Neural cell (in vitro differentiated cells): ENCODE measurements around the gene GPATCH2L. TPM values are rescaled to one million over a fixed set of nuclear protein-coding genes. Genes with fewer than 3 reads are reported as not detected.

Experiments used
- H2AFZ ChIP-seq: fragments of 200-600, 300-800 bp; sonication (generic), shearing (Covaris generic); 2 replicates; pipeline ENCODE4 v1.6.0; 2014; ENCODE audit warnings: low read depth, mild to moderate bottlenecking, antibody characterized with exemption, low read length, moderate library complexity
- H3F3A ChIP-seq: fragments of 200-600 bp; shearing (Covaris generic); 2 replicates; pipeline ENCODE4 v1.6.1; 2016; ENCODE audit warnings: mild to moderate bottlenecking, moderate library complexity, mixed read lengths, antibody characterized with exemption, low read length; ENCODE audit not compliant: insufficient read depth, poor library complexity, severe bottlenecking
- H3K27ac ChIP-seq: fragments of 200-600, 300-800 bp; sonication (generic), shearing (Covaris generic); 2 replicates; pipeline ENCODE4 v1.5.1; 2014; ENCODE audit warnings: mild to moderate bottlenecking, low read length, moderate library complexity
- H3K27me3 ChIP-seq: fragments of 300-800, 200-600 bp; sonication (generic), shearing (Covaris generic); 2 replicates; pipeline ENCODE4 v1.6.0; 2014; ENCODE audit warnings: mild to moderate bottlenecking, low read depth, low read length, moderate library complexity; ENCODE audit not compliant: insufficient read depth
- H3K36me3 ChIP-seq: fragments of 300-800, 200-600 bp; sonication (generic), shearing (Covaris generic); 2 replicates; pipeline ENCODE4 v1.5.1; 2014; ENCODE audit warnings: mild to moderate bottlenecking, antibody characterized with exemption, low read length, moderate library complexity; ENCODE audit not compliant: insufficient read depth
- H3K4me2 ChIP-seq: fragments of 300-800, 200-600 bp; sonication (generic), shearing (Covaris generic); 2 replicates; pipeline ENCODE4 v1.6.0; 2014; ENCODE audit warnings: mild to moderate bottlenecking, low read length
- H3K4me3 ChIP-seq: fragments of 300-800, 200-600 bp; sonication (generic), shearing (Covaris generic); 2 replicates; pipeline ENCODE4 v1.5.1; 2014; ENCODE audit warnings: mild to moderate bottlenecking, low read length, moderate library complexity
- H3K79me2 ChIP-seq: fragments of 200-600 bp; shearing (Covaris generic); replicated peaks from 2 replicates; pipeline ENCODE4 v1.6.0; 2014; ENCODE audit warnings: mild to moderate bottlenecking, low read length, moderate library complexity; ENCODE audit not compliant: insufficient read depth
- H3K9ac ChIP-seq: fragments of 300-800, 200-600 bp; sonication (generic), shearing (Covaris generic); 2 replicates; pipeline ENCODE4 v1.6.1; 2016; ENCODE audit warnings: mild to moderate bottlenecking, low read length, mixed read lengths
- H3K9me2 ChIP-seq: fragments of 200-600 bp; shearing (Covaris generic); 2 replicates; pipeline ENCODE4 v1.6.1; 2016; ENCODE audit warnings: mild to moderate bottlenecking, low read length, mixed read lengths; ENCODE audit not compliant: insufficient read depth
- H3K9me3 ChIP-seq: fragments of 200-600, 300-800 bp; sonication (generic), shearing (Covaris generic); 2 replicates; pipeline ENCODE4 v1.6.1; 2016; ENCODE audit warnings: mild to moderate bottlenecking, mixed run types, low read length, moderate library complexity, mixed read lengths
- H4K20me1 ChIP-seq: fragments of 200-600 bp; shearing (Covaris generic); 2 replicates; pipeline ENCODE4 v1.6.1; 2016; ENCODE audit warnings: mild to moderate bottlenecking, mixed run types; ENCODE audit not compliant: insufficient read depth
- EP300 ChIP-seq: fragments of 450-650 bp; conservative IDR thresholded peaks from 2 replicates; pipeline ENCODE4 v1.6.1; 2014; ENCODE audit warnings: antibody characterized with exemption, mild to moderate bottlenecking, moderate library complexity; ENCODE audit not compliant: poor library complexity, severe bottlenecking
- EZH2 ChIP-seq: fragments of 200-600, 300-800 bp; shearing (Covaris generic), sonication (generic); IDR thresholded peaks from 2 replicates; pipeline ENCODE4 v1.6.1; 2014; ENCODE audit warnings: antibody characterized with exemption, low read length, borderline replicate concordance, mild to moderate bottlenecking; ENCODE audit not compliant: insufficient read depth, poor library complexity, severe bottlenecking
- MXI1 ChIP-seq: fragments of 450-650 bp; conservative IDR thresholded peaks from 2 replicates; pipeline ENCODE4 v1.6.1; 2014; ENCODE audit warnings: antibody characterized with exemption, mild to moderate bottlenecking; ENCODE audit not compliant: poor library complexity, severe bottlenecking
- POLR2AphosphoS5 ChIP-seq: IDR thresholded peaks from 2 replicates; pipeline ENCODE4 v1.6.1; 2012
- RAD21 ChIP-seq: fragments of 450-650 bp; conservative IDR thresholded peaks from 2 replicates; pipeline ENCODE4 v1.6.1; 2014; ENCODE audit warnings: antibody characterized with exemption, mild to moderate bottlenecking, moderate library complexity
- SMC3 ChIP-seq: fragments of 450-650 bp; conservative IDR thresholded peaks from 2 replicates; pipeline ENCODE4 v1.6.1; 2014; ENCODE audit warnings: antibody characterized with exemption, mild to moderate bottlenecking, moderate library complexity; ENCODE audit not compliant: poor library complexity
- TAF1 ChIP-seq: IDR thresholded peaks from 2 replicates; pipeline ENCODE4 v1.6.1; 2012; ENCODE audit warnings: low read depth
- polyA plus RNA-seq: library from polyadenylated mRNA; depleted of rRNA; stranded (reverse); fragments of >200 nt; gene quantifications from 2 replicates; pipeline ENCODE4 v1.2.3, GENCODE V29; 2014
- TF ChIP-seq, protein P1 (sequence below): IDR thresholded peaks from 2 replicates; pipeline ENCODE4 v1.6.1; 2012; ENCODE audit warnings: borderline replicate concordance
- TF ChIP-seq, protein P2 (sequence below): fragments of 450-650 bp; IDR thresholded peaks from 2 replicates; pipeline ENCODE4 v1.5.1; 2014; ENCODE audit warnings: antibody characterized with exemption, mild to moderate bottlenecking, moderate library complexity; ENCODE audit not compliant: poor library complexity, severe bottlenecking

The GPATCH2L gene
- polyA plus RNA-seq, 1 donor from 2014 or later: 49.6 TPM

DNA sequence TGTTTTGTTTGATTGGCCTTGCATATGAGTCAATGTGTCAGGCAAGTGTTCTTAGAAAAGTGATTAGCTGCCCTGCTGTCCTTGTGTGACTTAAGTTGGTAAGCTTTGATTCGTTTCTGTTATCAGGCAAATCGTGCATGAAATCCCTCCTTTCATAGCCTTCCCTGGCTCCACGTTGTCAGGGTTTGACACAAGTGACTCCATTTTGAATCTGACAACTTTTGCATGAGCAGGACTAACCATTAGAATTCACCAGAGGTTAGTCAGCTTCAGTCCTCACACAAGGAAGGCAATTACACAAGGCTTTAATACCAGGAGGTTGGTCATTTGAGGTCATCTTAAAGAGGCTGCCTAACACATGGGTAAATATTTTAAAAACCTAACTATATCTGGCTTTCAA lies 68.2 kb downstream of the GPATCH2L start:
- H3K27me3 ChIP-seq: no peaks in the 10 kb centered on the region
- no peaks in the 10 kb centered on the region for H4K20me1 ChIP-seq
- H2AFZ ChIP-seq: no peak overlapping the region
- H3F3A ChIP-seq: no peaks in the 10 kb centered on the region
- H3K4me3 ChIP-seq: no peak overlapping the region
- H3K4me2 ChIP-seq: no peak overlapping the region
- no peaks in the 10 kb centered on the region for H3K79me2 ChIP-seq
- no peaks in the 10 kb centered on the region for H3K9me2 ChIP-seq
- TF ChIP-seq POLR2AphosphoS5 (no peak), TAF1 (no peak), MXI1 (no peak), EZH2 (no peak), SMC3 (no peak), EP300 (no peak), RAD21 (no peak)
- TF ChIP-seq, protein P1, sequence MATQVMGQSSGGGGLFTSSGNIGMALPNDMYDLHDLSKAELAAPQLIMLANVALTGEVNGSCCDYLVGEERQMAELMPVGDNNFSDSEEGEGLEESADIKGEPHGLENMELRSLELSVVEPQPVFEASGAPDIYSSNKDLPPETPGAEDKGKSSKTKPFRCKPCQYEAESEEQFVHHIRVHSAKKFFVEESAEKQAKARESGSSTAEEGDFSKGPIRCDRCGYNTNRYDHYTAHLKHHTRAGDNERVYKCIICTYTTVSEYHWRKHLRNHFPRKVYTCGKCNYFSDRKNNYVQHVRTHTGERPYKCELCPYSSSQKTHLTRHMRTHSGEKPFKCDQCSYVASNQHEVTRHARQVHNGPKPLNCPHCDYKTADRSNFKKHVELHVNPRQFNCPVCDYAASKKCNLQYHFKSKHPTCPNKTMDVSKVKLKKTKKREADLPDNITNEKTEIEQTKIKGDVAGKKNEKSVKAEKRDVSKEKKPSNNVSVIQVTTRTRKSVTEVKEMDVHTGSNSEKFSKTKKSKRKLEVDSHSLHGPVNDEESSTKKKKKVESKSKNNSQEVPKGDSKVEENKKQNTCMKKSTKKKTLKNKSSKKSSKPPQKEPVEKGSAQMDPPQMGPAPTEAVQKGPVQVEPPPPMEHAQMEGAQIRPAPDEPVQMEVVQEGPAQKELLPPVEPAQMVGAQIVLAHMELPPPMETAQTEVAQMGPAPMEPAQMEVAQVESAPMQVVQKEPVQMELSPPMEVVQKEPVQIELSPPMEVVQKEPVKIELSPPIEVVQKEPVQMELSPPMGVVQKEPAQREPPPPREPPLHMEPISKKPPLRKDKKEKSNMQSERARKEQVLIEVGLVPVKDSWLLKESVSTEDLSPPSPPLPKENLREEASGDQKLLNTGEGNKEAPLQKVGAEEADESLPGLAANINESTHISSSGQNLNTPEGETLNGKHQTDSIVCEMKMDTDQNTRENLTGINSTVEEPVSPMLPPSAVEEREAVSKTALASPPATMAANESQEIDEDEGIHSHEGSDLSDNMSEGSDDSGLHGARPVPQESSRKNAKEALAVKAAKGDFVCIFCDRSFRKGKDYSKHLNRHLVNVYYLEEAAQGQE: no peak
- TF ChIP-seq, protein P2, sequence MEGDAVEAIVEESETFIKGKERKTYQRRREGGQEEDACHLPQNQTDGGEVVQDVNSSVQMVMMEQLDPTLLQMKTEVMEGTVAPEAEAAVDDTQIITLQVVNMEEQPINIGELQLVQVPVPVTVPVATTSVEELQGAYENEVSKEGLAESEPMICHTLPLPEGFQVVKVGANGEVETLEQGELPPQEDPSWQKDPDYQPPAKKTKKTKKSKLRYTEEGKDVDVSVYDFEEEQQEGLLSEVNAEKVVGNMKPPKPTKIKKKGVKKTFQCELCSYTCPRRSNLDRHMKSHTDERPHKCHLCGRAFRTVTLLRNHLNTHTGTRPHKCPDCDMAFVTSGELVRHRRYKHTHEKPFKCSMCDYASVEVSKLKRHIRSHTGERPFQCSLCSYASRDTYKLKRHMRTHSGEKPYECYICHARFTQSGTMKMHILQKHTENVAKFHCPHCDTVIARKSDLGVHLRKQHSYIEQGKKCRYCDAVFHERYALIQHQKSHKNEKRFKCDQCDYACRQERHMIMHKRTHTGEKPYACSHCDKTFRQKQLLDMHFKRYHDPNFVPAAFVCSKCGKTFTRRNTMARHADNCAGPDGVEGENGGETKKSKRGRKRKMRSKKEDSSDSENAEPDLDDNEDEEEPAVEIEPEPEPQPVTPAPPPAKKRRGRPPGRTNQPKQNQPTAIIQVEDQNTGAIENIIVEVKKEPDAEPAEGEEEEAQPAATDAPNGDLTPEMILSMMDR: no peak
- no peaks in the 10 kb centered on the region for H3K36me3 ChIP-seq
- peaks cover 3% of the 10 kb centered on the region for H3K9me3 ChIP-seq
- H3K27ac ChIP-seq: no peak overlapping the region
- no peak overlapping the region for H3K9ac ChIP-seq

DNA sequence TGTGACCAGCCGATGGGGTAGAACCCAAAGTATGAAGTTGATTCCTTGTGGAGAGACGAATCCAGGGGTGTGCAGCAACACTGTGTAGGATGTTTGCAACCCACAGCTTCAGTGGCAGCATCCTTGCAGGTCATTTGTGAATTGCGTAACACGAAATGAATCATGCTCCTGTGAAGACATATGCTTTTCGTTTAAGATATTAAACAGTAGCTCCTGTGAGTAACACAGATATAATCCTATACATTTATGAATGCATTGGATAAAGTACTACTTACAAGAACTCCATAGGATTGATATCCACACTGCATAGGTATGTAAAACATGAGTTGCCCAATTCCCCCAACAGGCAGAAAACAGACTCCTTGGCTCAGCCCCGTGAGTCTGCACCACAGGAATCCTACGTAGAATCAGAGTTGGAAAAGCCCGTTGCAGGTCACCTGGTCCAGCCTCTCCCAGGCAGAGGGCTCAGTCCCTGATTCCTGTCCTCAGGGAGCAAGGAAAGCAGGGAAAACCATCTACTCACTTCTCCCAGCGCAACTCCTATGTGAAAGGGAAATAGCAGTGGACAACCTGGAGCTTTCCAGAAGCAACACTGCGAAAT lies 75.8 kb downstream of the GPATCH2L start:
- no peak for TF ChIP-seq EZH2
- TF ChIP-seq, protein P2: no peak
- no peak for TF ChIP-seq RAD21
- no peak for TF ChIP-seq TAF1
- no peak for TF ChIP-seq MXI1
- no peak for TF ChIP-seq EP300
- TF ChIP-seq, protein P1: no peak
- TF ChIP-seq POLR2AphosphoS5: no peak
- TF ChIP-seq SMC3: no peak
- Histone ChIP-seq H3K27ac (no peak overlapping the region), H3K9ac (no peak overlapping the region), H3K9me2 (no peaks in the 10 kb centered on the region), H4K20me1 (no peaks in the 10 kb centered on the region), H3K9me3 (no peaks in the 10 kb centered on the region), H3K36me3 (no peaks in the 10 kb centered on the region), H3F3A (no peaks in the 10 kb centered on the region), H2AFZ (no peak overlapping the region), H3K4me3 (no peak overlapping the region), H3K4me2 (no peak overlapping the region), H3K27me3 (no peaks in the 10 kb centered on the region), H3K79me2 (no peaks in the 10 kb centered on the region)
